ENCODE measurements around the gene HPCAL1.
"Not testable (repeated sequence)": the region's sequence is repeated elsewhere in the genome, so short reads cannot be mapped to it uniquely, and the experiment has no call there.

Gene HPCAL1

GRCh38 chr2:10292033-10292432 lies 10.7 kb upstream of the HPCAL1 start:
- peaks cover 22% of the 10 kb centered on the region for H3K4me1 ChIP-seq (ENCODE audit: insufficient read depth, poor library complexity, severe bottlenecking)
- no peak for ATAC-seq (ENCODE audit: low read depth)
- H3K27me3 ChIP-seq (ENCODE audit: insufficient read depth, poor library complexity, severe bottlenecking), result no peaks in the 10 kb centered on the region
- no peak overlapping the region for H3K4me3 ChIP-seq (ENCODE audit: severe bottlenecking)
- no peaks in the 10 kb centered on the region for H3K9me3 ChIP-seq (ENCODE audit: severe bottlenecking)
- H3K27ac ChIP-seq (ENCODE audit: poor library complexity, severe bottlenecking), result no peak overlapping the region
- no peaks in the 10 kb centered on the region for H3K36me3 ChIP-seq (ENCODE audit: low read depth)
- no peak for DNase-seq (ENCODE audit: low spot score)
- TF ChIP-seq, protein P1, sequence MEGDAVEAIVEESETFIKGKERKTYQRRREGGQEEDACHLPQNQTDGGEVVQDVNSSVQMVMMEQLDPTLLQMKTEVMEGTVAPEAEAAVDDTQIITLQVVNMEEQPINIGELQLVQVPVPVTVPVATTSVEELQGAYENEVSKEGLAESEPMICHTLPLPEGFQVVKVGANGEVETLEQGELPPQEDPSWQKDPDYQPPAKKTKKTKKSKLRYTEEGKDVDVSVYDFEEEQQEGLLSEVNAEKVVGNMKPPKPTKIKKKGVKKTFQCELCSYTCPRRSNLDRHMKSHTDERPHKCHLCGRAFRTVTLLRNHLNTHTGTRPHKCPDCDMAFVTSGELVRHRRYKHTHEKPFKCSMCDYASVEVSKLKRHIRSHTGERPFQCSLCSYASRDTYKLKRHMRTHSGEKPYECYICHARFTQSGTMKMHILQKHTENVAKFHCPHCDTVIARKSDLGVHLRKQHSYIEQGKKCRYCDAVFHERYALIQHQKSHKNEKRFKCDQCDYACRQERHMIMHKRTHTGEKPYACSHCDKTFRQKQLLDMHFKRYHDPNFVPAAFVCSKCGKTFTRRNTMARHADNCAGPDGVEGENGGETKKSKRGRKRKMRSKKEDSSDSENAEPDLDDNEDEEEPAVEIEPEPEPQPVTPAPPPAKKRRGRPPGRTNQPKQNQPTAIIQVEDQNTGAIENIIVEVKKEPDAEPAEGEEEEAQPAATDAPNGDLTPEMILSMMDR (IDR thresholded peaks at IDR 0.05; ENCODE audit: poor library complexity, severe bottlenecking), result no peak

GRCh38 chr2:10293603-10294002 lies 9.1 kb upstream of the HPCAL1 start:
- H3K9me3 ChIP-seq (ENCODE audit: severe bottlenecking), result no peaks in the 10 kb centered on the region
- TF ChIP-seq, protein P1 (IDR thresholded peaks at IDR 0.05; ENCODE audit: poor library complexity, severe bottlenecking), result no peak
- no peaks in the 10 kb centered on the region for H3K27me3 ChIP-seq (ENCODE audit: insufficient read depth, poor library complexity, severe bottlenecking)
- no peak for ATAC-seq (ENCODE audit: low read depth)
- H3K27ac ChIP-seq (ENCODE audit: poor library complexity, severe bottlenecking), result no peak overlapping the region
- H3K4me3 ChIP-seq (ENCODE audit: severe bottlenecking), result no peak overlapping the region
- no peaks in the 10 kb centered on the region for H3K36me3 ChIP-seq (ENCODE audit: low read depth)
- no peak for DNase-seq (ENCODE audit: low spot score)
- peaks cover 32% of the 10 kb centered on the region for H3K4me1 ChIP-seq (ENCODE audit: insufficient read depth, poor library complexity, severe bottlenecking)

DNA sequence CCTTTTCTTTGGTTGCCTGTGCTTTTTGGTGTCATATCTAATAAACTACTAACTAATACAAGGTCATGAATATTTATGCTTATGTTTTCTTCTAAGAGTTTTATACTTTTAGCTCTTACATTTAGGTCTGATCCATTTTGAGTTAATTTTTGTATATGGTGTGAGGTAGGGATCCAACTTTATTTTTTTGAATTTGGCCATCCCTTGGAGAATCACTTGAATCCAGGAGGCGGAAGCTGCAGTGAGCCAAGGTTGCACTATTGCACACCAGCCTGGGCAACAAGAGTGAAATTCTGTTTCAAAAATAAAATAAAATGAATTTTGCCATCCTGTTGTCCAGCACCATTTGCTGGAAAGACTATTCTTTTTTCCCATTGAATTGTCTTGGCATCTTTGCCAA lies 8.6 kb upstream of the HPCAL1 start:
- no peaks in the 10 kb centered on the region for H3K9me3 ChIP-seq (ENCODE audit: severe bottlenecking)
- H3K27ac ChIP-seq (ENCODE audit: poor library complexity, severe bottlenecking), result no peak overlapping the region
- H3K27me3 ChIP-seq (ENCODE audit: insufficient read depth, poor library complexity, severe bottlenecking), result no peaks in the 10 kb centered on the region
- DNase-seq (ENCODE audit: low spot score) (no peak), ATAC-seq (ENCODE audit: low read depth) (no peak)
- no peaks in the 10 kb centered on the region for H3K36me3 ChIP-seq (ENCODE audit: low read depth)
- TF ChIP-seq, protein P1 (IDR thresholded peaks at IDR 0.05; ENCODE audit: poor library complexity, severe bottlenecking), result no peak
- no peak overlapping the region for H3K4me3 ChIP-seq (ENCODE audit: severe bottlenecking)
- peaks cover 29% of the 10 kb centered on the region for H3K4me1 ChIP-seq (ENCODE audit: insufficient read depth, poor library complexity, severe bottlenecking)

DNA sequence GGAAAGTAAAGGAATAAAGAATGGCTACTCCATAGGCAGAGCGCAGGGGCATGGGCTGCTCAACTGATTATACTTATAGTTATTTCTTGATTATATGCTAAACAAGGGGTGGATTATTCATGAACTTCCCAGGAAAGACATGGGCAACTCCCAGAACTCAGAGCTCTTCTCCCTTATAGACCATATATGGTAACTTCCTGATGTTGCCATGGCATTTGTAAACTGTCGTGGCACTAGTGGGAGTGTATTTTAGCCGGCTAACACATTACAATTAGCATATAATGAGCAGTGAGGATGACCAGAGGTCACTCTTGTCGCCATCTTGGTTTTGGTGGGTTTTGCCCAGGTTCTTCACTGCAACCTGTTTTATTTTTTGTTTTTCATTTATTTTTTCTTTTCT lies 7.1 kb upstream of the HPCAL1 start:
- H3K27ac ChIP-seq (ENCODE audit: poor library complexity, severe bottlenecking); H3K27me3 ChIP-seq (ENCODE audit: insufficient read depth, poor library complexity, severe bottlenecking); ATAC-seq (ENCODE audit: low read depth); H3K4me3 ChIP-seq (ENCODE audit: severe bottlenecking); DNase-seq (ENCODE audit: low spot score); H3K36me3 ChIP-seq (ENCODE audit: low read depth); H3K9me3 ChIP-seq (ENCODE audit: severe bottlenecking): not testable (repeated sequence)
- peaks cover 16% of the 10 kb centered on the region for H3K4me1 ChIP-seq (ENCODE audit: insufficient read depth, poor library complexity, severe bottlenecking)

- H3K27ac ChIP-seq (ENCODE audit: poor library complexity, severe bottlenecking), result no peak overlapping the region
- peaks cover 16% of the 10 kb centered on the region for H3K4me1 ChIP-seq (ENCODE audit: insufficient read depth, poor library complexity, severe bottlenecking)
- no peaks in the 10 kb centered on the region for H3K36me3 ChIP-seq (ENCODE audit: low read depth)
- no peaks in the 10 kb centered on the region for H3K27me3 ChIP-seq (ENCODE audit: insufficient read depth, poor library complexity, severe bottlenecking)
- no peak overlapping the region for H3K4me3 ChIP-seq (ENCODE audit: severe bottlenecking)
- no peak for ATAC-seq (ENCODE audit: low read depth)
- no peaks in the 10 kb centered on the region for H3K9me3 ChIP-seq (ENCODE audit: severe bottlenecking)
- TF ChIP-seq, protein P1 (IDR thresholded peaks at IDR 0.05; ENCODE audit: poor library complexity, severe bottlenecking), result no peak
- DNase-seq (ENCODE audit: low spot score), result no peak
These were observed 6.6 kb upstream of the HPCAL1 start for GRCh38 chr2:10296142-10296541.
